HTERT RPE-1 (cell line): ENCODE measurements around the gene COX7C.

Source experiments
- in situ Hi-C: fragments of 300-500 bp; cut with MboI; formaldehyde crosslinking; loops from 4 replicates; pipeline ENCODE4 v1.14.3; 2020; ENCODE audit warnings: low sequenced_read_pairs

COX7C gene

DNA sequence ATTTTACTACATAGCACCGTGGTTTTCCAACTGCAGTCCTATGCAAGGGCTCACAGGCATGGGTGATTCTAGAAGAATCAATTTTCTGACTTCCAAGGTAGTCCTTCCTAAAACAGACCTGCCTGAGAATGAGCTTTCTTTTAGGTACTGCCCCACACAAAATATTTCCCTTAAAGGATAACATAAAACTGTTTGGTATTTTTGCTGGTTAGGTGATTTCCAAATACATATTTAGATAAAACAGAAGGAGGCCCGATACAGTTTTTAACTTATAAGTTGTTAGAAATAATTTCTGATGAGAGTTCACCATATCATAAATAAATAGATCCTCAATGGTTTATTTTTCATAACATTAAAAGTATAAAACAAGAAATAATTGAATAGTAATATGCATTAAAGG lies 46.4 kb downstream of the COX7C start:
- in situ Hi-C loops, result no loop called here

DNA sequence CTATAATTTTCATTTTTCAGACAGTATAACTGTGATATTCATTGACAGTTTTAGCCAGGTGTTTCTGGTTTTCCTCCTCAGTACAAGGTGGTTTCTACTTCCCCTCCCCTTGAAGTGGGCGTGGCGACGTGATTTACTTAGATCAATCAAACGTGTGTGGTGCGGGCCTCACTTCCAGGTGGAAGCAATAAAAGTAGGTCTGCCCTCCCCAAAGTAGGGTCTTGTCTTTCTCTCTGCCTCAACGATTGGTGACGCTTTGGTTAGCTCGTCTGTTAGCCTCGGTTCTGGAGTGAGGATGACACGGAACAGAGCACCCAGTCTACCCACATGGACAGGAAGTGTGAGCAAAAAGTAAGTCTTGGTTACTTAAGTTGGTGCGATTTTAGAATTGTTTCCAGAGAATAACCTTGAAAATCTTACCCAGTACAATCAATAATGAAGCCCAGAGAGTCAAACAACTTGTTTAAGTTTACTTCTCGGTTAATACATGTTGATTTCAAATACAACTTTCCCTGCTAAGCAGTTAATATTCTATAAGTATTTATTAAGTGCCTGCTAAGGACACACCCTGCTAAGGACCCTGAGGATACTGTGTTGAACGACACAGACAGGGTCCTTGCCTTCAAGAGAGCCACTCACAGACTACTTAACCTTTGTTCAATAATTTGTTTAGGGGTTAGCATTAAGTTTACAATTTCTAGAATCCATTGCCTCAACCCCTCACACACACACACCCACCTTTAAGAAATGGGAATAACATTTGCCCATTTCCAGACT lies 48.4 kb downstream of the COX7C start:
- in situ Hi-C loops, result no loop called here

GRCh38 chr5:86666981-86667380 lies 49.2 kb downstream of the COX7C start:
- in situ Hi-C loops, result no loop called here
